Panc1 (cell line): ENCODE measurements around the gene DPP4. TPM values are rescaled to one million over a fixed set of nuclear protein-coding genes. Genes with fewer than 3 reads are reported as not detected.

Source experiments
- ATAC-seq: fragments of 200-7000 bp; cut with Tn5 transposase; 2 replicates; pipeline ENCODE4 v1.9.1; 2020; ENCODE audit warnings: mild to moderate bottlenecking, moderate library complexity
- BruUV-seq: library from RNA; stranded (reverse); fragments of 400-500 nt; replicated peaks from 2 replicates; lab custom pipeline; 2021; lab: Mats Ljungman, UMichigan
- CTCF ChIA-PET: fragments of 300-600 bp; sonication (Branson Sonifier 250); formaldehyde crosslinking; loops from one replicate; lab custom pipeline; 2022; ENCODE audit warnings: antibody characterized with exemption; lab: Charles Lee
- POLR2A ChIA-PET: fragments of 300-600 bp; sonication (Branson Sonifier 250); formaldehyde crosslinking; loops from one replicate; lab custom pipeline; 2022; ENCODE audit warnings: antibody characterized with exemption; lab: Charles Lee
- DNase-seq: peaks from one replicate; pipeline ENCODE4 v3.0.0-alpha.2; 2010; ENCODE audit warnings: low read depth, low spot score
- H3K27ac ChIP-seq: 2 replicates; pipeline ENCODE4 v1.5.1; 2011; ENCODE audit warnings: mild to moderate bottlenecking, low read length, inconsistent platforms
- H3K27me3 ChIP-seq: fragments of 200-500 bp; sonication (Bioruptor generic); 2 replicates; pipeline ENCODE4 v1.6.0; 2014; ENCODE audit warnings: low read length, inconsistent platforms; ENCODE audit not compliant: control insufficient read depth, insufficient read depth
- H3K36me3 ChIP-seq: fragments of 200-500 bp; sonication (Bioruptor generic); 2 replicates; pipeline ENCODE4 v1.5.1; 2014; ENCODE audit warnings: inconsistent platforms, mild to moderate bottlenecking, low read length, moderate library complexity; ENCODE audit not compliant: control insufficient read depth, insufficient read depth
- H3K4me1 ChIP-seq: 2 replicates; pipeline ENCODE4 v1.5.1; 2011; ENCODE audit warnings: inconsistent platforms, mild to moderate bottlenecking, low read length, moderate library complexity; ENCODE audit not compliant: control insufficient read depth, insufficient read depth
- H3K4me3 ChIP-seq, 2 experiments: 2 replicates each; pipeline ENCODE4 v1.5.1; 2011 to 2012; ENCODE audit warnings: low read depth in 2 of 2, low read length in 2 of 2, mild to moderate bottlenecking in 2 of 2, inconsistent platforms in 1 of 2, moderate library complexity in 1 of 2
- H3K9me3 ChIP-seq: fragments of 200-500 bp; sonication (Bioruptor generic); 2 replicates; pipeline ENCODE4 v1.5.1; 2014; ENCODE audit warnings: low read depth, mild to moderate bottlenecking, inconsistent platforms, low read length, moderate library complexity; ENCODE audit not compliant: control insufficient read depth, insufficient read depth
- POLR2AphosphoS5 ChIP-seq: IDR thresholded peaks from 2 replicates; pipeline ENCODE4 v1.6.1; 2012; ENCODE audit warnings: mild to moderate bottlenecking, low read depth, low read length, moderate library complexity
- REST ChIP-seq, 2 experiments: IDR thresholded peaks; 2 replicates each; pipeline ENCODE4 v1.6.1; 2011 to 2012; ENCODE audit warnings: low read depth in 2 of 2, control low read depth in 1 of 2, low read length in 1 of 2, mild to moderate bottlenecking in 1 of 2, moderate library complexity in 1 of 2; ENCODE audit not compliant: insufficient read depth in 1 of 2
- SIN3A ChIP-seq: IDR thresholded peaks from 2 replicates; pipeline ENCODE4 v1.6.1; 2012; ENCODE audit warnings: low read depth, mild to moderate bottlenecking, low read length, moderate library complexity, borderline replicate concordance; ENCODE audit not compliant: insufficient read depth
- TCF7L2 ChIP-seq: IDR thresholded peaks from 2 replicates; pipeline ENCODE4 v1.6.1; 2011; ENCODE audit warnings: mild to moderate bottlenecking, low read depth, low read length, inconsistent platforms
- in situ Hi-C: cut with HindIII; loops from 2 replicates; pipeline ENCODE4 v1.10.0; 2016; ENCODE audit warnings: low sequenced_read_pairs, low pct_unique_long_range_greater_than_20kb
- intact Hi-C: fragments of 100-400 bp; cut with micrococcal nuclease; formaldehyde crosslinking; loops from one replicate; pipeline ENCODE4 v1.10.0; 2022; ENCODE audit not compliant: unreplicated experiment
- total RNA-seq: library from RNA; stranded (reverse); gene quantifications from one replicate; pipeline ENCODE4 v1.2.1, GENCODE V29; 2021; ENCODE audit not compliant: unreplicated experiment
- TF ChIP-seq, protein P1 (sequence below): fragments of 450-650 bp; IDR thresholded peaks from 2 replicates; pipeline ENCODE4 v1.5.1; 2017; ENCODE audit warnings: mild to moderate bottlenecking

Gene DPP4
- total RNA-seq, 1 experiment from 2014 or later: 0.23 TPM

GRCh38 chr2:162057426-162057825, 16.6 kb downstream of the DPP4 start:
- TF ChIP-seq REST (IDR thresholded peaks at IDR 0.05; ENCODE audit: insufficient read depth in 1 of 2, low read depth in 2 of 2, low read length in 1 of 2): no peak
- no peak for TF ChIP-seq TCF7L2
- TF ChIP-seq SIN3A: no peak
- TF ChIP-seq POLR2AphosphoS5: no peak
- TF ChIP-seq, protein P1, sequence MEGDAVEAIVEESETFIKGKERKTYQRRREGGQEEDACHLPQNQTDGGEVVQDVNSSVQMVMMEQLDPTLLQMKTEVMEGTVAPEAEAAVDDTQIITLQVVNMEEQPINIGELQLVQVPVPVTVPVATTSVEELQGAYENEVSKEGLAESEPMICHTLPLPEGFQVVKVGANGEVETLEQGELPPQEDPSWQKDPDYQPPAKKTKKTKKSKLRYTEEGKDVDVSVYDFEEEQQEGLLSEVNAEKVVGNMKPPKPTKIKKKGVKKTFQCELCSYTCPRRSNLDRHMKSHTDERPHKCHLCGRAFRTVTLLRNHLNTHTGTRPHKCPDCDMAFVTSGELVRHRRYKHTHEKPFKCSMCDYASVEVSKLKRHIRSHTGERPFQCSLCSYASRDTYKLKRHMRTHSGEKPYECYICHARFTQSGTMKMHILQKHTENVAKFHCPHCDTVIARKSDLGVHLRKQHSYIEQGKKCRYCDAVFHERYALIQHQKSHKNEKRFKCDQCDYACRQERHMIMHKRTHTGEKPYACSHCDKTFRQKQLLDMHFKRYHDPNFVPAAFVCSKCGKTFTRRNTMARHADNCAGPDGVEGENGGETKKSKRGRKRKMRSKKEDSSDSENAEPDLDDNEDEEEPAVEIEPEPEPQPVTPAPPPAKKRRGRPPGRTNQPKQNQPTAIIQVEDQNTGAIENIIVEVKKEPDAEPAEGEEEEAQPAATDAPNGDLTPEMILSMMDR: no peak
- POLR2A ChIA-PET: no interaction called here

GRCh38 chr2:162056796-162057399, 17.1 kb downstream of the DPP4 start:
- no peaks in the 10 kb centered on the region for H3K9me3 ChIP-seq
- BruUV-seq: no TSS peak
- CTCF ChIA-PET: no interaction called here
- POLR2A ChIA-PET: no interaction called here
- H3K27ac ChIP-seq: no peak overlapping the region
- no peaks in the 10 kb centered on the region for H3K27me3 ChIP-seq
- intact Hi-C loops: no loop called here
- in situ Hi-C loops: no loop called here
- H3K4me1 ChIP-seq: no peaks in the 10 kb centered on the region
- no peak overlapping the region for H3K4me3 ChIP-seq
- no peak for ATAC-seq
- TF ChIP-seq, protein P1: no peak
- TF ChIP-seq SIN3A (no peak), POLR2AphosphoS5 (no peak), TCF7L2 (no peak), REST (IDR thresholded peaks at IDR 0.05; ENCODE audit: insufficient read depth in 1 of 2, low read depth in 2 of 2, low read length in 1 of 2) (no peak)
- DNase-seq: no peak
- H3K36me3 ChIP-seq: no peaks in the 10 kb centered on the region

More at GRCh38 chr2:162057426-162057825, 16.6 kb downstream of the DPP4 start:
- Histone ChIP-seq H3K36me3 (no peaks in the 10 kb centered on the region), H3K27me3 (no peaks in the 10 kb centered on the region), H3K27ac (no peak overlapping the region), H3K4me1 (no peaks in the 10 kb centered on the region), H3K4me3 (no peak overlapping the region), H3K9me3 (no peaks in the 10 kb centered on the region)
- DNase-seq (no peak), ATAC-seq (no peak)
- intact Hi-C loops: no loop called here
- in situ Hi-C loops: no loop called here
- CTCF ChIA-PET: no interaction called here
- BruUV-seq: no TSS peak
